ENCODE data around the gene PRSS56. TPM values are rescaled to one million over a fixed set of nuclear protein-coding genes. Genes with fewer than 3 reads are reported as not detected.

The PRSS56 gene
- total RNA-seq, 3 donors from 2014 or later = not detected

DNA sequence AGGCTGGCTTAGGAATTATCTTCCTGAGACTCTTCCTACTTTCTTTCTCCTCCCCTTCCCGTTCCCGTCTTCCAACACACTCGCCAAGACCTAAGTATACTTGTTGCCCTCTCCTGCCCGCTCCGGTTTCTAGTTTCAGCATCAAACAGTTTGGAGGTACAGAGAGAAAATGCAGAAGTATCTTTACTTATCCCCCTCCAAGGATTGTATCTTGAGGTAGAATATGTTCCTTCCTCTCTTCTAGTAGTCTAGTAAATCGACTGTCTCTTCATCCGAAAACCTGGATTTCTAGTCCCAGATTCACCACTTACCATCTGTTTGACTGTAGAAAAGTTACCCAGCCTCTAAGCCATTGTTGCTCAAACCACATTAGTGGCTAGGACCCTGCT, 31.1 kb downstream of the PRSS56 start:
- TF ChIP-seq CTCF (IDR thresholded peaks at IDR 0.05) = no peak
- no peak for TF ChIP-seq POLR2AphosphoS5 (IDR thresholded peaks at IDR 0.05)
- TF ChIP-seq POLR2A (IDR thresholded peaks at IDR 0.05) = no peak
- Histone ChIP-seq H3K4me1 (peaks cover 0 to 7% of the 10 kb centered on the region in 2 donors), H3K4me3 (peak overlapping the region; percentile 87 to 93 (median 87)), H3K27me3 (no peaks in the 10 kb centered on the region), H3K9me3 (no peaks in the 10 kb centered on the region), H3K36me3 (no peaks in the 10 kb centered on the region), H3K27ac (peak overlapping the region; percentile 98 to 99)
- intact Hi-C loops (cut with DNase I; ENCODE audit: low total_unique reads) = no loop called here
- no peak for DNase-seq (ENCODE audit: low spot score in 2 of 2)

DNA sequence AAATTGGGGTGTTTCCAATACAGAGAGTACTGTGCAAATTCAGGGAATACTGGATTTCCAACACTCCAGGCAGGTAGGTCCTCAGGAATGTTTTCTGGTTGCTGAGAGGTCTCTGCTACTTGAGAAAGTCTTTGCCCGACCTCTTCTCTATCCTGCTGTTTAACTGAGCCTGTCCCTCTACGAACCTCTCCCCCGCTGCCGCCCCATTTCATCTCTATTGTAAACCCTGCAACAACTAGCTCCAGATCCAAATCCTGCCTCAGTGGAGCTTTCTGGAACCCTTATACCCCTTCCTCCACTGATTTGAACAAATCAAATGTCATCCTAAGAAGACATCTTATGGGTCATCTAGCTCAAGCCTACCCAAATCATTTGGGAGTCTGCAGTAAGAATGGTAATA, 31.6 kb downstream of the PRSS56 start:
- H3K4me1 ChIP-seq = peaks cover 0 to 7% of the 10 kb centered on the region in 2 donors
- H3K9me3 ChIP-seq = no peaks in the 10 kb centered on the region
- H3K36me3 ChIP-seq = no peaks in the 10 kb centered on the region
- H3K27ac ChIP-seq = peak overlapping the region in 1 of 2 donors; percentile 98
- DNase-seq (ENCODE audit: low spot score in 2 of 2) = no peak
- H3K4me3 ChIP-seq = peak overlapping the region; percentile 87 to 93 (median 87)
- no peak for TF ChIP-seq POLR2AphosphoS5 (IDR thresholded peaks at IDR 0.05)
- no peak for TF ChIP-seq POLR2A (IDR thresholded peaks at IDR 0.05)
- TF ChIP-seq CTCF (IDR thresholded peaks at IDR 0.05) = no peak
- intact Hi-C loops (cut with DNase I; ENCODE audit: low total_unique reads) = no loop called here
- no peaks in the 10 kb centered on the region for H3K27me3 ChIP-seq

DNA sequence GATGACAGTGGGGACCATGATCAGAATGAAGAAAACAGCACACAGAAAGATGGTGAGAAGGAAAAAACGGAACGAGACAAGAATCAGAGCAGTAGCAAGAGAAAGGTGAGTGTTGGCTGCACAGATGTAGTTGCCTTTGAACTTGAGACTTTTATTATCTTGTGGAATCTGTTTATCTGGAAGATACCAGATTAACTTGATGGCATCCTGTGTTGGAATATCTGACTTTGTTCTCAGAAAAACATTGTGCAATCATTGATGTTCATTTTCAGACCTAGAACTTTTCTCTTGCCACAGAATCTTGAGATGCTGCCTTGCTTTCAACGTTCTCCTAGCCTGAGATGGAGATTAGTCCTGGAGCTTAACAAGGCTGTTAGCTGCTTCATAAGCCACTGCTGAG, 36.2 kb downstream of the PRSS56 start:
- no peak overlapping the region for H3K4me3 ChIP-seq
- no peaks in the 10 kb centered on the region for H3K27me3 ChIP-seq
- intact Hi-C loops (cut with DNase I; ENCODE audit: low total_unique reads) = no loop called here
- H3K9me3 ChIP-seq = no peaks in the 10 kb centered on the region
- TF ChIP-seq CTCF (IDR thresholded peaks at IDR 0.05) = no peak
- no peak for TF ChIP-seq POLR2A (IDR thresholded peaks at IDR 0.05)
- no peak for TF ChIP-seq POLR2AphosphoS5 (IDR thresholded peaks at IDR 0.05)
- peaks cover 0 to 7% of the 10 kb centered on the region in 2 donors for H3K4me1 ChIP-seq
- no peak overlapping the region for H3K27ac ChIP-seq
- H3K36me3 ChIP-seq = no peaks in the 10 kb centered on the region
- DNase-seq (ENCODE audit: low spot score in 2 of 2) = no peak

GRCh38 chr2:232562515-232563151, 42.4 kb downstream of the PRSS56 start:
- Histone ChIP-seq H3K27ac (no peak overlapping the region), H3K27me3 (no peaks in the 10 kb centered on the region), H3K4me1 (no peaks in the 10 kb centered on the region), H3K4me3 (no peak overlapping the region), H3K9me3 (no peaks in the 10 kb centered on the region), H3K36me3 (no peaks in the 10 kb centered on the region)
- intact Hi-C loops (cut with DNase I; ENCODE audit: low total_unique reads) = no loop called here
- no peak for DNase-seq (ENCODE audit: low spot score in 2 of 2)
- TF ChIP-seq POLR2A (IDR thresholded peaks at IDR 0.05) (no peak), CTCF (IDR thresholded peaks at IDR 0.05) (no peak), POLR2AphosphoS5 (IDR thresholded peaks at IDR 0.05) (no peak)

GRCh38 chr2:232563580-232563979, 43.4 kb downstream of the PRSS56 start:
- H3K9me3 ChIP-seq = no peaks in the 10 kb centered on the region
- no peak overlapping the region for H3K27ac ChIP-seq
- no peaks in the 10 kb centered on the region for H3K27me3 ChIP-seq
- no peak overlapping the region for H3K4me3 ChIP-seq
- intact Hi-C loops (cut with DNase I; ENCODE audit: low total_unique reads) = no loop called here
- no peaks in the 10 kb centered on the region for H3K36me3 ChIP-seq
- no peaks in the 10 kb centered on the region for H3K4me1 ChIP-seq
- DNase-seq (ENCODE audit: low spot score in 2 of 2) = no peak
- TF ChIP-seq POLR2AphosphoS5 (IDR thresholded peaks at IDR 0.05) (no peak), CTCF (IDR thresholded peaks at IDR 0.05) (no peak), POLR2A (IDR thresholded peaks at IDR 0.05) (no peak)

Measured in breast epithelium (tissue), 4 donors.